Activated naive CD4-positive, alpha-beta T cell treated with anti-CD3 and anti-CD28 coated beads for 36 hours (primary cell): ENCODE measurements around the gene TOMM22. TPM values are rescaled to one million over a fixed set of nuclear protein-coding genes. Genes with fewer than 3 reads are reported as not detected.

Experiments
- CTCF ChIA-PET: fragments of 350-600 bp; sonication (Branson Sonifier 250); formaldehyde crosslinking; loops from one replicate; lab custom pipeline; 2021; ENCODE audit warnings: antibody characterized with exemption; lab: Charles Lee
- DNase-seq: peaks from one replicate; pipeline ENCODE4 v3.0.0-alpha.2; 2020
- H3K27ac Mint-ChIP-seq: one replicate; pipeline ENCODE4 v1.8.0; 2021; ENCODE audit warnings: mild to moderate bottlenecking, mixed read lengths
- H3K27me3 Mint-ChIP-seq: one replicate; pipeline ENCODE4 v1.8.0; 2021; ENCODE audit warnings: low read depth, mixed read lengths
- H3K36me3 Mint-ChIP-seq: one replicate; pipeline ENCODE4 v1.8.0; 2021; ENCODE audit warnings: low read depth, mixed read lengths
- H3K4me1 Mint-ChIP-seq: one replicate; pipeline ENCODE4 v1.8.0; 2021; ENCODE audit warnings: low read depth, mixed read lengths
- H3K4me3 Mint-ChIP-seq: one replicate; pipeline ENCODE4 v1.8.0; 2021; ENCODE audit warnings: mild to moderate bottlenecking, moderate library complexity, mixed read lengths
- H3K9me3 Mint-ChIP-seq: one replicate; pipeline ENCODE4 v1.8.0; 2021; ENCODE audit warnings: mixed read lengths
- intact Hi-C: fragments of 100-400 bp; cut with micrococcal nuclease; formaldehyde crosslinking; loops from one replicate; pipeline ENCODE4 v1.15.1; 2023
- total RNA-seq, 2 experiments: library from RNA; stranded (reverse); gene quantifications; one replicate each; pipeline ENCODE4 v1.2.3, GENCODE V29; 2021

TOMM22 gene
- total RNA-seq, 2 experiments from 2014 or later: 151 to 154 TPM

DNA sequence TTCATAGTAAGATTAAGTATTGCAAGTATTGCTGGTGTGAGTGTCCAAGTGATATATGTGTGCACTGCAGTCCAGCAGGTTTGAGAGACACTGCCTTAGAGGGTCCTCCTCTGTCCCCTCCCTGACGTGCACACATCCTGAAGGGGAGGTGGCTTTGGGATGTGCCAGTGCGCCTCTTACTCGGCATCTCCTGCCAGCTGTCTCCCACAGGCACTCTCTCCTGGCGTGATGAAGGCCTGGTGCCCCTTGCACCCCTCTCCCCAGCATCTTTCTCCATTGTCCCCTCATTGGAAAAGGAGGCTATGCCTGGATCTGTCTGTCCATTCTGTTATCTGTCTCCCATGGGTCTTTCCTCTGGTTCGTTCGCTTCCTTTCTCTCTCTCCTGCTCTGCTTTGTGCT, 48.2 kb downstream of the TOMM22 start:
- CTCF ChIA-PET: no interaction called here
- H3K27me3 Mint-ChIP-seq: no peaks in the 10 kb centered on the region
- H3K36me3 Mint-ChIP-seq: peaks cover 31% of the 10 kb centered on the region
- H3K27ac Mint-ChIP-seq: peak overlapping the region; percentile 29
- no peaks in the 10 kb centered on the region for H3K9me3 Mint-ChIP-seq
- H3K4me3 Mint-ChIP-seq: no peak overlapping the region
- DNase-seq: peak; percentile 1
- H3K4me1 Mint-ChIP-seq: peaks cover 8% of the 10 kb centered on the region
- intact Hi-C loops: no loop called here

DNA sequence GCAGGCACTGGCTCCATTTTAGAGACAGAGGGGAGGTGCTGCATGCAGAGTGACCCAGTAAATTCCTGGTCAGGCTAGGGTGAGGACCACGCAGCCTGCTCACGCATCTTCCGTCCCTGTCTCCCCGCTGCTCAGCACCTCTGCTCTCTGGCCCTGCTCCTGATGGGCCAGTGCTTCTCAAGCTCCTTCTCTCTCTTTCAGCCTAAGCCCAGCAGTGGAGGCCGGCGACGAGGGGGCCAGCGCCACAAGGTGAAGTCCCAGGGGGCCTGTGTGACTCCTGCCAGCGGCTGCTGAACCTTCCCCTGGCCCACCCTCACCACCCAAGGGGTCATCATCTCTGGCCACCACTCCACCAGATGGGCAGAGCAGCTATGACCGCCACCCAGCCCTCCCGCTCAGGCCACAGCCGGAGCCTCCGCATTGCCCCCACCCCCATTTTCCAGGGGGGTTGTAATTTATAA, 48.7 kb downstream of the TOMM22 start:
- CTCF ChIA-PET: no interaction called here
- Mint-ChIP-seq H3K36me3 (peaks cover 27% of the 10 kb centered on the region), H3K4me1 (peaks cover 12% of the 10 kb centered on the region), H3K27ac (no peak overlapping the region), H3K4me3 (no peak overlapping the region), H3K27me3 (no peaks in the 10 kb centered on the region), H3K9me3 (no peaks in the 10 kb centered on the region)
- intact Hi-C loops: no loop called here
- peak; percentile 3 for DNase-seq

DNA sequence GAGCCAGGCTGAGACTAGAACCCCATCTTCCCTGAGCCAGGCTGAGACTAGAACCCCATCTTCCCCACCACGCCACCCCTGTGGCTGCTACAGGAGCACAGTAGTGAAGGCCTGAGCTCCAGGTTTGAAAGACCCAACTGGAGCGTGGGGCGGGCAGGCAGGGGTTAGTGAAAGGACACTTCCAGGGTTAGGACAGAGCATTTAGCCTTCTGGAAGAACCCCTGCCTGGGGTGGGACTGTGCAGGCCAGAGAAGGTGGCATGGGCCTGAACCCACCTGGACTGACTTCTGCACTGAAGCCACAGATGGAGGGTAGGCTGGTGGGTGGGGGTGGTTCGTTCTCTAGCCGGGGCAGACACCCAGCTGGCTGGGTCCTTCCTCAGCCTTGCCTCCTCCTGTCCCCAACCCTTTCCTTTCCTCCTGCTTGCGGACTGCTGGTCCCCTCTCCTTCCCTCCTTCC, 50.0 kb downstream of the TOMM22 start:
- Mint-ChIP-seq H3K4me1 (peaks cover 19% of the 10 kb centered on the region), H3K36me3 (peaks cover 25% of the 10 kb centered on the region)
- DNase-seq: peak; percentile 5

DNA sequence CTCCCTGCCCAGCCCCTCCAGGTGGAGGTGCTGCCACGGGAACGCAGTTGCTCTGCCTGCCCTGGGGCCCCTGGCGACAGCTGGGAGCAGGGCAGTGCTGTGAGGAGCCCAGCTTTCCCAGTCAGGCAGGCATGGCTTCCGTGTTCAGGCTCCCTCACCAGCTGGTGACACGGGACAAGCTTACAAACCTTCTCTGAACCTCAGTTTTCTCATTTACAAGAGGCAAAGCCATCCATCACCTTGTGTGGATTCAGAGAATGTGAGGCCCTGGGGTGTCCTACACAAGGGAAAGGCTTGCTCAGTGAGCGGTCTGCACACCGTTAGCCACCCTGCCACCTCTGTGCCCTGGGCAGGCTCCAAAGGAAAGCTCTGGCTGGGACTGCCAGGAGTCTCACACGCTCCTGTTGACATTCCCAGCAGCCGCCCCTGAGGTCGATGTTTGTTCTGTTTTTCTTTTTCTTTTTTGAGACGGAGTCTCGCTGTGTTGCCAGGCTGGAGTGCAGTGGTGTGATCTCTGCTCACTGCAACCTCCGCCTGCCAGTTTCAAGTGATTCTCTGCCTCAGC, 50.6 kb downstream of the TOMM22 start:
- Mint-ChIP-seq H3K4me1 (peaks cover 24% of the 10 kb centered on the region), H3K36me3 (peaks cover 25% of the 10 kb centered on the region), H3K27me3 (no peaks in the 10 kb centered on the region), H3K27ac (no peak overlapping the region), H3K4me3 (no peak overlapping the region), H3K9me3 (no peaks in the 10 kb centered on the region)
- DNase-seq: peak; percentile 5
- intact Hi-C loops: no loop called here
- CTCF ChIA-PET: interaction anchor here (1.0 to 2.3 kb wide), 8 partner anchors 9 to 60 kb away, joined by 3 to 14 read pairs (median 4); no protein-coding TSS in a partner anchor

More for the DNA sequence above, 50.0 kb downstream of the TOMM22 start:
- H3K4me3 Mint-ChIP-seq: no peak overlapping the region
- H3K27ac Mint-ChIP-seq: no peak overlapping the region
- no peaks in the 10 kb centered on the region for H3K27me3 Mint-ChIP-seq
- intact Hi-C loops: no loop called here
- CTCF ChIA-PET: interaction anchor here (1.2 to 2.3 kb wide), 4 partner anchors 10 to 27 kb away, joined by 3 to 14 read pairs (median 8); no protein-coding TSS in a partner anchor
- no peaks in the 10 kb centered on the region for H3K9me3 Mint-ChIP-seq

DNA sequence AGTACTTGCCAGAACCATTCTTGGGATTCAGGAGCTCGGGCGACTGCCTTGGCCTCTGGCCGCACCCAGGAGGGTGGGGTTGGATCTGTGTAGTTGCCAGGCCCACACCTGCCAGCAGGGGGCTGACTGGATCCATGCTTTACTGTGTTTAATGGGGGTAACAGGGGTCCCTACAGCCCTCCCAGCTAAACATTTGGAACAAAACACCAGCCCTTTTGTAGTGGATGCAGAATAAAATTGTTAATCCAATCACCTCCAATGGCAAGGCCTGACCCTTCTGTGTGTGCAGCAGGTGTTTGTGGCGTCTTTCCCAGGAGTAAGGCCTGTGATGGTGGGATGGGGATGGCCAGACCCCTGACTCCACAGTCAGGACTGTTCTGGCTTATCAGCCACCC, 51.6 kb downstream of the TOMM22 start:
- Mint-ChIP-seq H3K9me3 (no peaks in the 10 kb centered on the region), H3K27ac (peak overlapping the region; percentile 59), H3K4me1 (peaks cover 30% of the 10 kb centered on the region), H3K36me3 (peaks cover 28% of the 10 kb centered on the region), H3K4me3 (no peak overlapping the region), H3K27me3 (no peaks in the 10 kb centered on the region)
- DNase-seq: peak; percentile 65
- intact Hi-C loops: loop anchor here (1.0 kb wide), 1 partner anchor 33 kb away; no protein-coding TSS in a partner anchor
- CTCF ChIA-PET: interaction anchor here (0.6 to 2.3 kb wide), 9 partner anchors 8 to 1877 kb away, joined by 3 to 14 read pairs (median 4); no protein-coding TSS in a partner anchor

DNA sequence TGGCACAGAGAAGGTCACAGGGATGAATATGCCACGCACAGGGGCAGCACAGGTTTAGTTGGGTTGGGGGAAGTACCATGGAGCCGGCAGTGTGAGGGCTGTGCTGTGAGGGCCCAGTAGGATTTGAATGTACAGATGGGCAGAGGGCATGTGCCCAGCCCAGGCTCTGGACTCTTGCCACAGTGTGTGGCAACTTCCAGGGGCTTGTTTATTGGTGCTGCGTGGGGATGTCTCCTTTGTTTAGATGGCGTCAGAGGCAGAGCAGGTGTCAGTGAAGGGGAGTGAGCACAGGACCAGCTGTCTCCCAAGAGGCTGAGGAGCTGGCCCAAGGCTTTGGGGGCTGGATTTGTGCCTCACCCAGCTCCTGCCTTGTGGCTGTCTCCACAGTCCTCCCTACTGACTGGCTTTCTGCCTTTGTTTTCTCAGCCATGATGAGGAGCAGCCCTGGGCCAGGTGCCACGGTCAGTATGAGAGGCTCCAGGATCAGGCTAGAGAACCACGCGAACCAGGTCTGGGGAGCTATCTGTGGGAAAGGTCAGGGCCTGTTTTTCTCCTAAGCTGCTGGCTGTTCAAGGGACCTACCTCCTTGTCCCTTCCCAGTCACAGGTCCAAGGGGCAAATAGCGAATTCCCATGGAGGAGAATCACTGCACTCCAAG, 52.1 kb downstream of the TOMM22 start:
- no peaks in the 10 kb centered on the region for H3K9me3 Mint-ChIP-seq
- H3K27ac Mint-ChIP-seq: peak overlapping the region; percentile 61
- no peak overlapping the region for H3K4me3 Mint-ChIP-seq
- peaks cover 31% of the 10 kb centered on the region for H3K4me1 Mint-ChIP-seq
- CTCF ChIA-PET: interaction anchor here (0.6 to 2.3 kb wide), 12 partner anchors 9 to 1876 kb away, joined by 3 to 14 read pairs (median 4); partner anchors contain the start of gene TOMM22
- no peaks in the 10 kb centered on the region for H3K27me3 Mint-ChIP-seq
- intact Hi-C loops: loop anchor here (1.0 kb wide), 1 partner anchor 32 kb away; no protein-coding TSS in a partner anchor
- DNase-seq: no peak
- peaks cover 23% of the 10 kb centered on the region for H3K36me3 Mint-ChIP-seq

DNA sequence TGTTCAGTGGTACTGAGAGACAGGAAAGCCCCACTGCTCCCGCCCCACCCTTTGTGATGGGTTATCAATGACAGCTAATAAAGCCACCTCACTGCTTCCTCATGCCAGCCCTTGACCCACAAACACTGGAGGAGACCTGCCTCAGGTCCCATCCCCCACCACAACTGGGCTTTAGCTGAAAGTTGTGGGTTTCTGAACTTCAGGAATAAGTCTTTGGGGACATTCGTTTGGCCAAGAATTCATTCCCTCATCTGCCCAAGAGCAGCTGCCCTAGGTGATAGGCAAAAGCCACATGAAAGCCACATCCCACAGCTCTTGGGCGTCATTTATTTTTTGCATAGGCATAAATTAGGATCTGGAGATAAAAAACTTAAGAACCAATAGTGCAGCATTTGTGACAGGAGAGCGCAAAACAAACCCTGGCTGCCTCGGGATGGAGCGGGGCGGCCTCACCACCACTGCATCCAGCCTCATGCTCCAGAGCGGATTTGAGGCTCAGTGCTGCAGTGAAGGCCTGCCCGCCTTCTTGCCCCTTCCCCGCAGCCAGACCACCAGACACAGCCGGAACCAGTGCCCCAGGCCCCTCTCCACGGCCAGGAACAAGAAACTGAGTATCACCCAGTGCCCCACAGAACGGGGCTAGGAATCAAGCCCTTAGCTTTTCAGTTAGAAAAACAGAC, 52.8 kb downstream of the TOMM22 start:
- Mint-ChIP-seq H3K4me3 (no peak overlapping the region), H3K4me1 (peaks cover 31% of the 10 kb centered on the region), H3K27me3 (no peaks in the 10 kb centered on the region), H3K27ac (peak overlapping the region; percentile 61), H3K9me3 (no peaks in the 10 kb centered on the region), H3K36me3 (peaks cover 18% of the 10 kb centered on the region)
- CTCF ChIA-PET: interaction anchor here (0.7 to 2.3 kb wide), 9 partner anchors 8 to 53 kb away, joined by 3 to 7 read pairs (median 4); partner anchors contain the start of gene TOMM22
- DNase-seq: no peak
- intact Hi-C loops: no loop called here

Other genes starting within 250 kb of the TOMM22 start
- not detected for gene KCNJ4, start 226.8 kb upstream of the TOMM22 start, total RNA-seq
- gene KDELR3, start 213.9 kb upstream of the TOMM22 start, total RNA-seq: under 1 TPM; 0.57 to 0.77 TPM
- 100 to 1,000 TPM; 319 to 341 TPM for gene DDX17, start 175.6 kb upstream of the TOMM22 start, total RNA-seq
- 10 to 100 TPM; 13.0 to 16.3 TPM for gene DMC1, start 111.8 kb upstream of the TOMM22 start, total RNA-seq
- under 1 TPM; 0.35 to 0.36 TPM for gene FAM227A, start 25.6 kb upstream of the TOMM22 start, total RNA-seq
- gene CBY1, start 25.3 kb upstream of the TOMM22 start, total RNA-seq: 1 to 10 TPM; 8.8 to 9.4 TPM
- 10 to 100 TPM; 48.9 to 54.3 TPM for gene JOSD1, start 19.0 kb downstream of the TOMM22 start, total RNA-seq
- gene GTPBP1, start 24.0 kb downstream of the TOMM22 start, total RNA-seq: 100 to 1,000 TPM in 1 of 2 experiments, 10 to 100 TPM in 1; 98.9 to 107 TPM
- 100 to 1,000 TPM; 120 to 121 TPM for gene SUN2, start 74.0 kb downstream of the TOMM22 start, total RNA-seq
- gene DNAL4, start 112.2 kb downstream of the TOMM22 start, total RNA-seq: 1 to 10 TPM; 5.9 to 8.0 TPM
- gene NPTXR, start 162.1 kb downstream of the TOMM22 start, total RNA-seq: 1 to 10 TPM; 1.4 to 1.5 TPM
- gene CBX6, start 190.3 kb downstream of the TOMM22 start, total RNA-seq: 10 to 100 TPM; 91.4 to 93.5 TPM